HepG2 (cell line): ENCODE measurements around the gene YPEL5. TPM values are rescaled to one million over a fixed set of nuclear protein-coding genes. Genes with fewer than 3 reads are reported as not detected.

Experiments used
- ATAC-seq: fragments of 200-7000 bp; cut with Tn5 transposase; 3 replicates; pipeline ENCODE4 v1.9.1; 2020; ENCODE audit warnings: mild to moderate bottlenecking, moderate library complexity
- BruUV-seq: library from RNA; stranded (reverse); fragments of 400-500 nt; replicated peaks from 2 replicates; lab custom pipeline; 2021; lab: Mats Ljungman, UMichigan
- CTCF ChIA-PET: fragments of 300-600 bp; formaldehyde crosslinking; extraction: SDS; loops from one replicate; lab custom pipeline; 2021; ENCODE audit warnings: low total read pairs, inconsistent platforms, low intra/inter-chr PET ratio; lab: Yijun Ruan, JAX
- POLR2A ChIA-PET: fragments of 350-600 bp; sonication (Branson Sonifier 250); formaldehyde crosslinking; loops from one replicate; lab custom pipeline; 2020; ENCODE audit warnings: antibody characterized with exemption, inconsistent platforms; lab: Yijun Ruan, JAX
- DNase-seq: peaks from one replicate; pipeline ENCODE4 v3.0.0-alpha.2; 2015; ENCODE audit warnings: low spot score
- FAIRE-seq: peaks from 3 replicates; lab custom pipeline; 2011; peaks lifted over from hg19 to GRCh38; lab: Jason Lieb, UNC
- H2AFZ ChIP-seq: one replicate; pipeline ENCODE4 v1.6.1; 2011; ENCODE audit warnings: low read length, inconsistent platforms
- H3K27ac ChIP-seq: fragments of 300-600 bp; 3 replicates; pipeline ENCODE4 v1.8.0; 2011; ENCODE audit warnings: mixed run types, mild to moderate bottlenecking, mixed read lengths, low read length, inconsistent platforms; ENCODE audit not compliant: insufficient read depth; ENCODE audit errors: extremely low read length
- H3K27me3 ChIP-seq, 2 experiments: fragments of 200-600 bp in 1 of 2; 2 replicates in 1 of 2; 3 replicates in 1 of 2; pipeline versions ENCODE4 v1.6.0 to v1.8.0; 2011; ENCODE audit warnings: low read length in 2 of 2, mild to moderate bottlenecking in 2 of 2, moderate library complexity in 2 of 2, inconsistent platforms in 1 of 2; ENCODE audit not compliant: insufficient read depth in 2 of 2, control insufficient read depth in 1 of 2
- H3K36me3 ChIP-seq, 2 experiments: fragments of 200-600 bp in 1 of 2; replicated peaks in 1 of 2; 2 replicates in 1 of 2; 3 replicates in 1 of 2; pipeline versions ENCODE4 v1.5.1 to v1.8.0; 2011; ENCODE audit warnings: low read length in 2 of 2, inconsistent platforms in 1 of 2; ENCODE audit not compliant: insufficient read depth in 2 of 2, control insufficient read depth in 1 of 2
- H3K4me1 ChIP-seq: 2 replicates; pipeline ENCODE4 v1.5.1; 2012; ENCODE audit warnings: low read length, inconsistent platforms; ENCODE audit not compliant: insufficient read depth
- H3K4me2 ChIP-seq: 2 replicates; pipeline ENCODE4 v1.6.0; 2011; ENCODE audit warnings: low read depth, low read length, inconsistent platforms
- H3K4me3 ChIP-seq, 3 experiments: fragments of 200-600 bp in 1 of 3; sonication (generic), shearing (Covaris generic) in 1 of 3; replicated peaks in 1 of 3; 2 replicates each; pipeline ENCODE4 v1.5.1; 2011 to 2016; ENCODE audit warnings: low read length in 3 of 3, inconsistent platforms in 2 of 3, low read depth in 2 of 3, mild to moderate bottlenecking in 2 of 3, control low read depth in 1 of 3, mixed read lengths in 1 of 3; ENCODE audit not compliant: insufficient read depth in 1 of 3
- H3K79me2 ChIP-seq: one replicate; pipeline ENCODE4 v1.6.1; 2011; ENCODE audit warnings: low read length, inconsistent platforms; ENCODE audit not compliant: insufficient read depth
- H3K9ac ChIP-seq: 2 replicates; pipeline ENCODE4 v1.6.0; 2011; ENCODE audit warnings: mild to moderate bottlenecking, low read depth, low read length, inconsistent platforms; ENCODE audit not compliant: insufficient read depth
- H3K9me3 ChIP-seq: 2 replicates; pipeline ENCODE4 v1.5.1; 2012; ENCODE audit warnings: mild to moderate bottlenecking, low read length
- H4K20me1 ChIP-seq: 2 replicates; pipeline ENCODE4 v1.6.0; 2011; ENCODE audit warnings: inconsistent platforms, mild to moderate bottlenecking, low read length, moderate library complexity; ENCODE audit not compliant: insufficient read depth
- REL ChIP-seq: sonication (generic); formaldehyde crosslinking; conservative IDR thresholded peaks from 2 replicates; pipeline ENCODE4 v1.8.0; 2022; ENCODE audit warnings: mild to moderate bottlenecking, missing genetic modification reagents, moderate library complexity
- RELA ChIP-seq: sonication (generic); formaldehyde crosslinking; IDR thresholded peaks from 2 replicates; pipeline ENCODE4 v1.4.0; 2020; ENCODE audit warnings: missing genetic modification reagents
- ZBTB20 ChIP-seq: sonication (generic); formaldehyde crosslinking; IDR thresholded peaks from 2 replicates; pipeline ENCODE4 v1.8.1; 2023; ENCODE audit warnings: missing genetic modification reagents, low read depth, mild to moderate bottlenecking, borderline replicate concordance
- ZNF781 ChIP-seq: sonication (generic); formaldehyde crosslinking; IDR thresholded peaks from 2 replicates; pipeline ENCODE4 v1.5.1; 2020; ENCODE audit warnings: borderline replicate concordance, mild to moderate bottlenecking, missing genetic modification reagents; ENCODE audit errors: not compliant biosample characterization
- WGBS: methylation state at CpG from one replicate; pipeline ENCODE4 v1.1.6; 2017; ENCODE audit warnings: low lambda C conversion rate; 5-methylcytosine and 5-hydroxymethylcytosine counted together
- in situ Hi-C: cut with HindIII; loops from 2 replicates; pipeline ENCODE4 v1.10.0; 2017; ENCODE audit warnings: low pct_unique_long_range_greater_than_20kb; ENCODE audit not compliant: extremely low pct_ligation_motif_present
- intact Hi-C: fragments of 100-400 bp; cut with micrococcal nuclease; formaldehyde crosslinking; loops from one replicate; pipeline ENCODE4 v1.10.0; 2022; ENCODE audit not compliant: unreplicated experiment
- polyA plus RNA-seq, 8 experiments: library from polyadenylated mRNA; depleted of rRNA in 3 of 8; stranded (reverse) in 7 of 8; unstranded in 1 of 8; fragments of >200 nt; fragmentation: Illumina TruSeq in 4 of 8; extraction: Trizol in 4 of 8; gene quantifications; 2 replicates each; pipeline versions ENCODE4 v1.2.1 to v1.2.3, GENCODE V29; 2011 to 2016; ENCODE audit warnings: low read depth in 4 of 8, missing spikeins in 1 of 8, mixed read lengths in 1 of 8; ENCODE audit not compliant: insufficient read depth in 1 of 8
- total RNA-seq, 5 experiments: library from RNA; depleted of rRNA; stranded (reverse); fragments of >200 nt; fragmentation: Illumina TruSeq; extraction: Trizol; gene quantifications; 2 replicates each; pipeline ENCODE4 v1.2.3, GENCODE V29; 2016; ENCODE audit warnings: low read depth in 1 of 5
- TF ChIP-seq, protein P1 (sequence below): sonication (generic); formaldehyde crosslinking; IDR thresholded peaks from 2 replicates; pipeline ENCODE4 v1.9.0; 2021; ENCODE audit warnings: missing genetic modification reagents, mild to moderate bottlenecking, borderline replicate concordance
- TF ChIP-seq, protein P2 (sequence below): sonication (generic); formaldehyde crosslinking; IDR thresholded peaks from 2 replicates; pipeline ENCODE4 v1.5.0; 2020; ENCODE audit warnings: missing genetic modification reagents

Gene YPEL5
- total and polyA plus RNA-seq, 2 of the 13 experiments (the other 11 are each of a cell fraction or from before 2014, with no cell fraction given), result 12.7 to 49.7 TPM

DNA sequence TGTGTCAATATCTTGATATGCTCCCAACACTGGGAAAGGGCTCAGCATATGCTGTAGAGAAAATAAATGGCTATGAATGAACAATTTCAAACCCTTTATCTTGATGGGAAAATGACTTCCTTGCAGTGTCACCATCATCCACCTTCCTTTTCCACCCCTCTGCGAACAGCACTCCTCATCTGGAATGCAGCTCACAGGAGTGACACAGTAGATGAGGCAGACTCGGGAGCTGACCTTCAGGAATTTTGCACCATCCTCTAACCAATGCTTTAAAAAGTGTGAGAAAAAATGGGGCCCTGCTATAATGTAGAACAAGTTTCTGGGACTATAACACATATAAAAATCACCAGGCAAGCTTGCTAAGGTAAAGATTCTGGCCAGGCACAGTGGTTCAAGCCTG lies 41.3 kb upstream of the YPEL5 start:
- Histone ChIP-seq H3K27ac (no peak overlapping the region), H3K4me2 (no peak overlapping the region), H4K20me1 (no peaks in the 10 kb centered on the region), H3K4me1 (peaks cover 28% of the 10 kb centered on the region), H3K4me3 (no peak overlapping the region), H3K79me2 (no peaks in the 10 kb centered on the region), H2AFZ (no peak overlapping the region), H3K9me3 (no peaks in the 10 kb centered on the region), H3K27me3 (no peaks in the 10 kb centered on the region), H3K9ac (no peak overlapping the region), H3K36me3 (no peaks in the 10 kb centered on the region)
- no peak for DNase-seq
- CTCF ChIA-PET, result no interaction called here
- in situ Hi-C loops (no loop called here), intact Hi-C loops (no loop called here)
- TF ChIP-seq, protein P1, sequence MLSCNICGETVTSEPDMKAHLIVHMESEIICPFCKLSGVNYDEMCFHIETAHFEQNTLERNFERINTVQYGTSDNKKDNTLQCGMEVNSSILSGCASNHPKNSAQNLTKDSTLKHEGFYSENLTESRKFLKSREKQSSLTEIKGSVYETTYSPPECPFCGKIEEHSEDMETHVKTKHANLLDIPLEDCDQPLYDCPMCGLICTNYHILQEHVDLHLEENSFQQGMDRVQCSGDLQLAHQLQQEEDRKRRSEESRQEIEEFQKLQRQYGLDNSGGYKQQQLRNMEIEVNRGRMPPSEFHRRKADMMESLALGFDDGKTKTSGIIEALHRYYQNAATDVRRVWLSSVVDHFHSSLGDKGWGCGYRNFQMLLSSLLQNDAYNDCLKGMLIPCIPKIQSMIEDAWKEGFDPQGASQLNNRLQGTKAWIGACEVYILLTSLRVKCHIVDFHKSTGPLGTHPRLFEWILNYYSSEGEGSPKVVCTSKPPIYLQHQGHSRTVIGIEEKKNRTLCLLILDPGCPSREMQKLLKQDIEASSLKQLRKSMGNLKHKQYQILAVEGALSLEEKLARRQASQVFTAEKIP (CRISPR knock-in tag), result no peak
- TF ChIP-seq, protein P2, sequence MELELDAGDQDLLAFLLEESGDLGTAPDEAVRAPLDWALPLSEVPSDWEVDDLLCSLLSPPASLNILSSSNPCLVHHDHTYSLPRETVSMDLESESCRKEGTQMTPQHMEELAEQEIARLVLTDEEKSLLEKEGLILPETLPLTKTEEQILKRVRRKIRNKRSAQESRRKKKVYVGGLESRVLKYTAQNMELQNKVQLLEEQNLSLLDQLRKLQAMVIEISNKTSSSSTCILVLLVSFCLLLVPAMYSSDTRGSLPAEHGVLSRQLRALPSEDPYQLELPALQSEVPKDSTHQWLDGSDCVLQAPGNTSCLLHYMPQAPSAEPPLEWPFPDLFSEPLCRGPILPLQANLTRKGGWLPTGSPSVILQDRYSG (CRISPR knock-in tag), result no peak
- TF ChIP-seq ZBTB20 (CRISPR knock-in tag) (no peak), ZNF781 (CRISPR knock-in tag) (no peak), REL (no peak), RELA (CRISPR knock-in tag) (no peak)
- POLR2A ChIA-PET, result no interaction called here
- WGBS, result 36% methylated on average over 2 of the region's 2 CpGs
- BruUV-seq, result no TSS peak
- ATAC-seq, result no peak
- no peak for FAIRE-seq
